Neural cell (in vitro differentiated cells): ENCODE data around the gene KIAA0586. TPM values are rescaled to one million over a fixed set of nuclear protein-coding genes. Genes with fewer than 3 reads are reported as not detected.

ENCODE experiments used
- H2AFZ ChIP-seq: fragments of 200-600, 300-800 bp; sonication (generic), shearing (Covaris generic); 2 replicates; pipeline ENCODE4 v1.6.0; 2014; ENCODE audit warnings: low read depth, mild to moderate bottlenecking, antibody characterized with exemption, low read length, moderate library complexity
- H3F3A ChIP-seq: fragments of 200-600 bp; shearing (Covaris generic); 2 replicates; pipeline ENCODE4 v1.6.1; 2016; ENCODE audit warnings: mild to moderate bottlenecking, moderate library complexity, mixed read lengths, antibody characterized with exemption, low read length; ENCODE audit not compliant: insufficient read depth, poor library complexity, severe bottlenecking
- H3K27ac ChIP-seq: fragments of 200-600, 300-800 bp; sonication (generic), shearing (Covaris generic); 2 replicates; pipeline ENCODE4 v1.5.1; 2014; ENCODE audit warnings: mild to moderate bottlenecking, low read length, moderate library complexity
- H3K27me3 ChIP-seq: fragments of 300-800, 200-600 bp; sonication (generic), shearing (Covaris generic); 2 replicates; pipeline ENCODE4 v1.6.0; 2014; ENCODE audit warnings: mild to moderate bottlenecking, low read depth, low read length, moderate library complexity; ENCODE audit not compliant: insufficient read depth
- H3K36me3 ChIP-seq: fragments of 300-800, 200-600 bp; sonication (generic), shearing (Covaris generic); 2 replicates; pipeline ENCODE4 v1.5.1; 2014; ENCODE audit warnings: mild to moderate bottlenecking, antibody characterized with exemption, low read length, moderate library complexity; ENCODE audit not compliant: insufficient read depth
- H3K4me2 ChIP-seq: fragments of 300-800, 200-600 bp; sonication (generic), shearing (Covaris generic); 2 replicates; pipeline ENCODE4 v1.6.0; 2014; ENCODE audit warnings: mild to moderate bottlenecking, low read length
- H3K4me3 ChIP-seq: fragments of 300-800, 200-600 bp; sonication (generic), shearing (Covaris generic); 2 replicates; pipeline ENCODE4 v1.5.1; 2014; ENCODE audit warnings: mild to moderate bottlenecking, low read length, moderate library complexity
- H3K79me2 ChIP-seq: fragments of 200-600 bp; shearing (Covaris generic); replicated peaks from 2 replicates; pipeline ENCODE4 v1.6.0; 2014; ENCODE audit warnings: mild to moderate bottlenecking, low read length, moderate library complexity; ENCODE audit not compliant: insufficient read depth
- H3K9ac ChIP-seq: fragments of 300-800, 200-600 bp; sonication (generic), shearing (Covaris generic); 2 replicates; pipeline ENCODE4 v1.6.1; 2016; ENCODE audit warnings: mild to moderate bottlenecking, low read length, mixed read lengths
- H3K9me2 ChIP-seq: fragments of 200-600 bp; shearing (Covaris generic); 2 replicates; pipeline ENCODE4 v1.6.1; 2016; ENCODE audit warnings: mild to moderate bottlenecking, low read length, mixed read lengths; ENCODE audit not compliant: insufficient read depth
- H3K9me3 ChIP-seq: fragments of 200-600, 300-800 bp; sonication (generic), shearing (Covaris generic); 2 replicates; pipeline ENCODE4 v1.6.1; 2016; ENCODE audit warnings: mild to moderate bottlenecking, mixed run types, low read length, moderate library complexity, mixed read lengths
- H4K20me1 ChIP-seq: fragments of 200-600 bp; shearing (Covaris generic); 2 replicates; pipeline ENCODE4 v1.6.1; 2016; ENCODE audit warnings: mild to moderate bottlenecking, mixed run types; ENCODE audit not compliant: insufficient read depth
- CTCF ChIP-seq: fragments of 450-650 bp; IDR thresholded peaks from 2 replicates; pipeline ENCODE4 v1.5.1; 2014; ENCODE audit warnings: antibody characterized with exemption, mild to moderate bottlenecking, moderate library complexity; ENCODE audit not compliant: poor library complexity, severe bottlenecking
- EP300 ChIP-seq: fragments of 450-650 bp; conservative IDR thresholded peaks from 2 replicates; pipeline ENCODE4 v1.6.1; 2014; ENCODE audit warnings: antibody characterized with exemption, mild to moderate bottlenecking, moderate library complexity; ENCODE audit not compliant: poor library complexity, severe bottlenecking
- EZH2 ChIP-seq: fragments of 200-600, 300-800 bp; shearing (Covaris generic), sonication (generic); IDR thresholded peaks from 2 replicates; pipeline ENCODE4 v1.6.1; 2014; ENCODE audit warnings: antibody characterized with exemption, low read length, borderline replicate concordance, mild to moderate bottlenecking; ENCODE audit not compliant: insufficient read depth, poor library complexity, severe bottlenecking
- MXI1 ChIP-seq: fragments of 450-650 bp; conservative IDR thresholded peaks from 2 replicates; pipeline ENCODE4 v1.6.1; 2014; ENCODE audit warnings: antibody characterized with exemption, mild to moderate bottlenecking; ENCODE audit not compliant: poor library complexity, severe bottlenecking
- POLR2AphosphoS5 ChIP-seq: IDR thresholded peaks from 2 replicates; pipeline ENCODE4 v1.6.1; 2012
- RAD21 ChIP-seq: fragments of 450-650 bp; conservative IDR thresholded peaks from 2 replicates; pipeline ENCODE4 v1.6.1; 2014; ENCODE audit warnings: antibody characterized with exemption, mild to moderate bottlenecking, moderate library complexity
- REST ChIP-seq: IDR thresholded peaks from 2 replicates; pipeline ENCODE4 v1.6.1; 2012; ENCODE audit warnings: borderline replicate concordance
- SMC3 ChIP-seq: fragments of 450-650 bp; conservative IDR thresholded peaks from 2 replicates; pipeline ENCODE4 v1.6.1; 2014; ENCODE audit warnings: antibody characterized with exemption, mild to moderate bottlenecking, moderate library complexity; ENCODE audit not compliant: poor library complexity
- TAF1 ChIP-seq: IDR thresholded peaks from 2 replicates; pipeline ENCODE4 v1.6.1; 2012; ENCODE audit warnings: low read depth
- polyA plus RNA-seq: library from polyadenylated mRNA; depleted of rRNA; stranded (reverse); fragments of >200 nt; gene quantifications from 2 replicates; pipeline ENCODE4 v1.2.3, GENCODE V29; 2014

The KIAA0586 gene
- polyA plus RNA-seq, 1 donor from 2014 or later = 8.0 TPM

- TF ChIP-seq CTCF = no peak
- no peak for TF ChIP-seq EZH2
- no peak for TF ChIP-seq POLR2AphosphoS5
- no peak for TF ChIP-seq EP300
- TF ChIP-seq RAD21 = no peak
- no peak for TF ChIP-seq MXI1
- TF ChIP-seq REST = no peak
- no peak for TF ChIP-seq TAF1
- TF ChIP-seq SMC3 = no peak
- Histone ChIP-seq H3K4me3 (peak overlapping the region; percentile 51), H3K79me2 (no peaks in the 10 kb centered on the region), H3K36me3 (no peaks in the 10 kb centered on the region), H3K27ac (no peak overlapping the region), H2AFZ (no peak overlapping the region), H3F3A (no peaks in the 10 kb centered on the region), H3K9me2 (no peaks in the 10 kb centered on the region), H3K4me2 (no peak overlapping the region), H3K9me3 (no peaks in the 10 kb centered on the region), H3K27me3 (no peaks in the 10 kb centered on the region), H4K20me1 (no peaks in the 10 kb centered on the region), H3K9ac (no peak overlapping the region)
Observed at GRCh38 chr14:58395562-58395811, 32.0 kb upstream of the KIAA0586 start.

GRCh38 chr14:58395812-58396788 lies 31.4 kb upstream of the KIAA0586 start, which contains the start of gene TOMM20L:
TOMM20L (plus strand) TSS chr14:58395930; CDS start chr14:58395958, 28 bp downstream.
- Histone ChIP-seq H3K9me3 (no peaks in the 10 kb centered on the region), H4K20me1 (no peaks in the 10 kb centered on the region), H3K36me3 (no peaks in the 10 kb centered on the region), H3F3A (no peaks in the 10 kb centered on the region), H3K9me2 (no peaks in the 10 kb centered on the region), H3K4me3 (peak within 1 kb of the TSS; percentile 51), H3K9ac (peak within 1 kb of the TSS; percentile 26), H3K27me3 (no peaks in the 10 kb centered on the region), H3K79me2 (no peaks in the 10 kb centered on the region), H2AFZ (no peak within 1 kb of the TSS), H3K4me2 (no peak within 1 kb of the TSS), H3K27ac (no peak within 1 kb of the TSS)
- TF ChIP-seq MXI1 = peak; percentile 21
- peak; percentile 67 for TF ChIP-seq CTCF
- no peak for TF ChIP-seq EP300
